Non-pigmented ciliary epithelial cell (primary cell): ENCODE measurements around the gene CNTNAP2.
"Not testable (repeated sequence)": the region's sequence is repeated elsewhere in the genome, so short reads cannot be mapped to it uniquely, and the experiment has no call there.

ENCODE experiments used
- DNase-seq: peaks from one replicate; pipeline ENCODE4 v3.0.0-alpha.2; 2010; ENCODE audit warnings: low read depth

The CNTNAP2 gene

GRCh38 chr7:147650991-147651390, 1534.4 kb downstream of the CNTNAP2 start:
- no peak for DNase-seq

- DNase-seq = no peak
Observed at GRCh38 chr7:147651601-147652000, 1535.0 kb downstream of the CNTNAP2 start.

- no peak for DNase-seq
Observed at GRCh38 chr7:147653456-147653855, 1536.9 kb downstream of the CNTNAP2 start.

DNA sequence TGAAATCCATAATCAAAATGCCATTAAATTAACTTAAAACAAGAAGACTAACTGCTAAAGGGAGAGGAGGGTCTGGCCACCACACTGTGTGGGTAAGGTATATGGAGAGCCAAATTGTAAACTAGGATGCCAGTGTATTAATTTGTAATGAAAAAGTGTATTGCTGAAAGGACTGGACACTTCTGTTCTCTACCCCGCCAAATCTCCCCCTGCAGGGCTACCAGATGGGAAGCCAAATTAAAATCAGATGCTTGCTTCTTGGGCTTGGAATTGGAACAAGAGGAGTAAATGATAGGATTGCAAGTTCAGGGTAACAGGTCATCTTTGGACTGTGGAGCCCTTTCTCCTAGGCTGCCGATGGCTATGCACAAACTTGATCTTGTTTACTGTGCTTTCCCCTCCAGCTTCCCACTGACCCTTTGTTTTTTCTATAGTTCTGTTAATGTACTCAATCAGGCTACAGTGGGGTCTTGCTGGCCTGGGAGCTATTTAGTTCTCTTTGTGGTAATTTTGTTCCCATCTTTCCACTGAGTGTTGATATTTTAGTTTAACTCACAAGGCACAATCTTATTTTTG, 1541.9 kb downstream of the CNTNAP2 start:
- DNase-seq = no peak

DNA sequence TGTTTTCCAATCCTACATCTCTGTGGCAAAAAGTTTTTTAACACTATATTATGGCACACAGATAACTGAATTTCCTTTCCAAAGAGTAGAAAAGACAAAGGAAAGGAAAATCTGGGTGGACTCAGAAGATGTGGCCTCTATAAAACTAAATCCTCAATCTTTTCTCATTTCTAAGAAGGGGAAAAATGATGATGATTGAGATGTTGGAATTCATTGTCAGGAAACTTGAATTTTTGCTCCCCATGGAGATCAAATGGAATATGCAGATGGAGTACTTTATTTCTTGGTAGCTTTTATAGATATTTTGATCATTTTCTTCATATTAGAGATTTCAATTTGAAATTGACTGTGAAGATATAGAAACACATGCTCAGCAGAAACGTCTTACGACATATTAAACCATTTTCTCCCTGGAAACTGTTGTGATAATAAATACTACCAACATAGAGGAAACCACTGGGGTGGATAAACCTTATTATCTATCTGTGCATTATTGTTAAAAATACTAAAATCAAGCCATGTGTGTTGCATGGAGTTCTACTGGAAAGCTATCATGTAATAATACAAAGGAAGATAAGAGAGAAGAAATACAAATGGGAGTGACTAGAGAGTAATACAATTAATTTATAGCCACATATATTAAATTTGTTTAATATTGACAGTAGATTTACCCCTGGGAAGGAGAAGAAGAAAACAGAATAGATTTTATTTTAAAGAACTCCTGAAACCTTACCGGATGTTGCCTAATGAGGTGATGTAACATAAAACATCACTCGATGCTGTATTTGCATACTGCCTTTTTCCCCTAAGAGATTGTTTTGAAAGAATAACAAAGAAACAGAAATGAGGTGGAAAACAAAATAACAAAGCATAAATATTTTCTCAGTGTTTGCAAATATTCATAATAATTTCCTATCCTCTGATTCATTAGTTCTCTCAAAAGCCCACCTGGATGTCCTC, 1542.7 kb downstream of the CNTNAP2 start:
- DNase-seq = no peak

DNA sequence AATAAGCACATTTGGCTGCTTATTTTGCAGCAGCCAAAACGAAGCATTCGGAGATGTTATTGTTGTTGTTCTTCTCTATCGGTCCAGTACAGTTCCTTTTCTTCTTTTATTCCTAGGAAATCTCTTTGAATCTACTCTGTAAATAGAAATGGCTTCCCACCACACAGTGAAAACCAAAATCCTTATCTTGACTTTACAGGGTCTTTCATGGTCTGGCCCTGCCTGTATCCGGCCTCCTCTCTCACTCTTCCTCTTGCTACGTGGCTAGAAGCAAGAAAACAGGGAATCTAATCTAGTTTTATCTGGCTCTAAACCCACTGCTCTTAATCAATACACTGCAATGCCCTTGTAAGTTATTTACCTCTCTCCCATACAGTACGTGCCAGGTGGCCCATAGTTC, 1547.9 kb downstream of the CNTNAP2 start:
- DNase-seq = no peak

GRCh38 chr7:147670759-147671158, 1554.2 kb downstream of the CNTNAP2 start:
- DNase-seq = no peak

GRCh38 chr7:147674705-147675104, 1558.1 kb downstream of the CNTNAP2 start:
- DNase-seq = no peak

DNA sequence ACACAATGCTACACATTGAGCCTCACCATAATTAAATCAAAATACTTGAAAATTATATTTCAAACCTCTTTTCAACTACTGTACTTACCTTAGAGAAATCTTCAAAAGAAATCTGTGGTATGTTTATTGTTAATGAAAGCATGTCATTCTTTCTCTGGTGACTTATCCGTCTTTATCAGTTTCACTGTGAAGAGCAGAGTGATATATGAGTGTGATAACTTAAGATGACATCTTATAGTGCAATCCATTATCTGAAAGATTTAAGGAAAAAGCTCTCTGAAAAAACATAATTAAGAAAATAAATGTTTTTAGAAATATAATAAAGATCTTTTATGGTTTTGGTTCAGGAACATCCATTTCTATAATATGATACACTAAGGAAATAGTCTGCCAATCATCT, 1562.3 kb downstream of the CNTNAP2 start:
- DNase-seq = no peak

DNA sequence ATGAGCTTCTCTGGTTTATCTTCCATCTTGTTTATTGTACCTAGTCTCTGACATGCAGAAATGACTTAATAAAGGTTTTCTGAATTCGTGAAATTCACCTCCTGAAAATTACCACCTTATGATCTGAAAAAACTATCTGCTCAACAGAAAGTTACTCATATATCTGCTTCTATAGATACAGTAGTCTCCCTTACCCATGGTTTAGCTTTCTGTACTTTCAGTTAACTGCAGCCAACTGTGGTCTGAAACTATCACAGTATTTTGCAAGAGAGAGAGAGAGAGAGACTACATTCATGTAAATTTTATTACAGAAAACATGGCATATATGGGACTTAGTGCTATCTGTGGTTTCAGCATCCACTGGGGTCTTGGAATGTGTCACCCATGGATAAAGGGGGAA, 1564.9 kb downstream of the CNTNAP2 start:
- DNase-seq = no peak

DNA sequence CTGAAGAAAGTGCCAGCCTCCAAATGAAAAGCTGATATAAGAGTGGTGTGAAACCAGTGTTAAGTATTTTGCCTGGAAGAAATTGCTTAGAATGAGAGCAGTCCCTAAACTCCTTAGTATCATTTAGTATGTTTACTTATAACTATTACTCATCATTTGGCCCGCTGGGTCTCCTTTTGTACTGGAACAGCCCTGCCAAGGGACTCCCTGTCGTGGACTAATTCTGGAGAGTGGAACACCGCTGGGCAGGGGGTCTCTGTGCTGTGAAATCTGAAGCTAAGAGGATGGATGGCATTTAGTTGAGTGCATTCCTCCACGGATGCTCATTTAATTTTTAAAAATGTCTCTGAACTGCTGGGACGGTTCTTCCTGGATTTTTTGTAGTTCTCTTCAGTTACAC, 1584.1 kb downstream of the CNTNAP2 start:
- DNase-seq = no peak

GRCh38 chr7:147707926-147708325, 1591.3 kb downstream of the CNTNAP2 start:
- DNase-seq = no peak

DNA sequence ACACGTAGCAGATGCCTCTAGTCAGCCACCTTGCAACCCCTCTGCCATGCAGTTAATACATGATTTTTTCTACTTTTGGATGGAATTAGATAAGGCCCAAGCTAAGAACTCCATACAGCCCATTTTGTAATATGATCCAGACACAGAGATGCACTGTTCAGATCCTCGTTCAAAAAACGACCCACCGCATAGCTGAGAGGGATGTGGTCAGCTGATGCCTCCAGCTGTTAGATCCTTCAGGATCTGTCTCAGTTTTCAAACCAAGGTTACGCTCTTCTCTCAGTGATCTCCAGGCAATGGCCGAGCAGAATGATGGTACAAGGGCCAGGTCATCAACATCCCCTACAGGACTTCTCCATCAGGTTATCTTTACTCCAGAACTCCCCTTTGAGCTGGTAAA, 1592.3 kb downstream of the CNTNAP2 start:
- DNase-seq = no peak

- DNase-seq = no peak
Observed at GRCh38 chr7:147711447-147711846, 1594.8 kb downstream of the CNTNAP2 start.

DNA sequence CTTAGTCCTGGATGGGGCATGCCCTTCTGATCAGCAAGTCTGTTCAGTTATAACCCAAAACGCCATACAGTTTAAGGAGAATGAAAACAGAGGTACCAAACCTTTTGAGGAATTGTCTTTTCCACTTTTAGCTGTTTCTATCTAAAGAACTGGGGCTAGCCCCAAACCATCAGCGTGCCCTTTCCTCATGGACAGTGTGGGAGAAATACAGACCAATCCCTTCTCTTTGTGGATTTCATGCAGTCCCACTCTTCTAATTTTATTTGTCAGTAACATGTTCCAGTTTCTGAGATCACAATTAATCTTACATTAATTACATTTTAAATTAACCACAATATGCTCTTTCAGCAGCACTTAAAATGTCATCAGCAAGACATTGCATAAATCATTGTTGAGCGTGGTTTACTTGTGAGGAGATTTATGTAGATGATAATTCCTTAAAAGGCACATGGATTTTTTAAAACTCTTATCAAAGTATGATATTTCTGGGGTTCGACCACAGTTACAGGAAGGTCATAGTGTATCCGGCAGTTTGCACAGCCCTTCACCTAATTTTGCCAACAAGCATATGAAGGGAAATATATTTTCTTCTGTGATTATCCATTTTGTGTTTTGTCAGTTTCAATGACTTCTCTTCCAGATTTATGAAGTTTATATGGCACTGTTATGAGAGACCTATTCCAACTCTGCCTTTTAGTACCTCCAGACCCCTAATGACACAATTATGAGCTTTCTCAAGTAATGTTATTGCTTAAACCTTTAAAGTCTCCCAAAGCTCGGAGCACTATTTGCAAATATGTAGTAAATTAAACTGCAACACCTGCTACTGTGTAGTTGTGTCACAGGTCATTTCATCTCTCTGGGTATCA, 1605.6 kb downstream of the CNTNAP2 start:
- no peak for DNase-seq

DNA sequence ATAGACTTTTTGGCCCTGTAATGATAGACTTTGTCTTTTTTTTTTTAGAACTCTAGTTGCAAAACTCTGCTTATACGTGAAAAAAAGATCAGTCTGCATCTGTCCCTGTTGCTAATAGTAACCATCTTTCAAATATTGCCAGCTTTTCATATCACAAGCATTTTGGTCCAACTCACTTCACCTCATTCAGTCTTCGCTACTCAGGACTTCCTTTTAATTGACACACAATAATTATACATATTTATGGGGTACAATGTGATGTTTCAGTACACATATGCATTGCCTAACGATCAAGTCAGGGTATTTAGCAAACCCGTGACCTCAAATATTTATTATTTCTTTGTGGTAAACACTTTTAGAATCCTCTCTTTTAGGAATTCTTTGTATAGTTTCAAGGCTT, 1606.9 kb downstream of the CNTNAP2 start:
- no peak for DNase-seq

- DNase-seq = no peak
Observed at GRCh38 chr7:147731311-147731710, 1614.7 kb downstream of the CNTNAP2 start.

DNA sequence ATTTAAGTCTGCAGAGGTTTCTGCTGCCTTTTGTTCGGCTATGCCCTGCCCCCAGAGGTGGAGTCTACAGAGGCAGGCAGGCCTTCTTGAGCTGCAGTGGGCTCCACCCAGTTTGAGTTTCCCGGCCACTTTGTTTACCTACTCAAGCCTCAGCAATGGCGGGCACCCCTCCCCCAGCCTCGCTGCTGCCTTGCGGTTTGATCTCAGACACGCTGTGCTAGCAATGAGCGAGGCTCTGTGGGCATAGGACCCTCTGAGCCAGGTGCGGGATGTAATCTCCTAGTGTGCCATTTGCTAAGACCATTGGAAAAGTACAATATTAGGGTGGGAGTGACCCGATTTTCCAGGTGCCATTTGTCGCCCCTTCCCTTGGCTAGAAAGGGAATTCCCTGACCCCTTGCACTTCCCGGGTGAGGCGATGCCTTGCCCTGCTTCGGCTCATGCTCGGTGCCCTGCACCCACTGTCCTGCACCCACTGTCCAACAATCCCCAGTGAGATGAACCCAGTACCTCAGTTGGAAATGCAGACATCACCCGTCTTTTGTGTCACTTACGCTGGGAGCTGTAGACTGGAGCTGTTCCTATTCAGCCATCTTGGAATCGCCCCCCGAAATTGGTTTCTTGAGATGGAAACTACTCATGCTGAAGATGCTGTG, 1621.1 kb downstream of the CNTNAP2 start:
- DNase-seq = not testable (repeated sequence)

DNA sequence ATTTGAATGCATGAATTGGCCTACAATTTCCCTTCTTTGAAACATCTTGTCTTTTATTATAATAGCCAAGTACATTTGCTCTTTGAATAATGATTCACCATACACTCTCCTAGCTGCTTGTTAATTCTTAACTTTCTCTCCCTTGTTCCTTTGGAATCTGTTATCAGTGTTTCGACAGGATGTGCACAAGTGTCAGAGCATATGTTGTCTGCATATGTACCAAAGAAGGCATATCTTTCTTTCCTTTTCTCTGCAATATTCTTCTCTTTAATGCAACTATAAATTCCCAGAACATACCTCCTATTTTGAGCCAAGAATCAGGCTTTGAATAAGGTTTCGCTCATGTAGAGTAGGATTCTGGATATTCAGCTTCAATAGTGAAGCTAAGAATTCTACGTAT, 1625.7 kb downstream of the CNTNAP2 start:
- no peak for DNase-seq

GRCh38 chr7:147756300-147756699, 1639.7 kb downstream of the CNTNAP2 start:
- no peak for DNase-seq

- DNase-seq = no peak
Observed at GRCh38 chr7:147759327-147759943, 1642.8 kb downstream of the CNTNAP2 start.

GRCh38 chr7:147765301-147765700, 1648.7 kb downstream of the CNTNAP2 start:
- no peak for DNase-seq
